Endothelial cell of umbilical vein (primary cell): ENCODE results near the gene OR52E5. TPM values are rescaled to one million over a fixed set of nuclear protein-coding genes. Genes with fewer than 3 reads are reported as not detected.

ENCODE experiments used
- BruUV-seq: library from RNA; stranded (reverse); fragments of 400-500 nt; replicated peaks from 2 replicates; lab custom pipeline; 2021; lab: Mats Ljungman, UMichigan
- CTCF ChIA-PET: fragments of 300-600, 350-600 bp; sonication (Branson Sonifier 250); formaldehyde crosslinking; loops from one replicate; lab custom pipeline; 2021; ENCODE audit warnings: antibody characterized with exemption, inconsistent platforms; lab: Charles Lee
- POLR2A ChIA-PET: fragments of 300-600, 350-600 bp; sonication (Branson Sonifier 250); formaldehyde crosslinking; loops from one replicate; lab custom pipeline; 2021; ENCODE audit warnings: antibody characterized with exemption, inconsistent platforms; lab: Charles Lee
- DNase-seq: peaks from one replicate; pipeline ENCODE4 v3.0.0-alpha.2; 2011; ENCODE audit warnings: low read depth, low spot score
- FAIRE-seq: peaks from 2 replicates; lab custom pipeline; 2011; peaks lifted over from hg19 to GRCh38; lab: Jason Lieb, UNC
- H2AFZ ChIP-seq: 2 replicates; pipeline ENCODE4 v1.6.0; 2012; ENCODE audit warnings: low read depth, low read length, control low read depth, inconsistent platforms
- H3K27ac ChIP-seq: 2 replicates; pipeline ENCODE4 v1.5.1; 2011; ENCODE audit warnings: low read depth, mild to moderate bottlenecking, control low read depth, low read length, moderate library complexity; ENCODE audit not compliant: insufficient read depth
- H3K27me3 ChIP-seq, 2 experiments: 2 replicates each; pipeline versions ENCODE4 v1.6.0 to v1.6.1; 2011; ENCODE audit warnings: low read length in 2 of 2, mixed read lengths in 1 of 2; ENCODE audit not compliant: control insufficient read depth in 2 of 2, insufficient read depth in 2 of 2
- H3K36me3 ChIP-seq, 2 experiments: 2 replicates in 1 of 2; 3 replicates in 1 of 2; pipeline ENCODE4 v1.5.1; 2011; ENCODE audit warnings: low read length in 2 of 2, mild to moderate bottlenecking in 1 of 2, moderate library complexity in 1 of 2; ENCODE audit not compliant: control insufficient read depth in 2 of 2, insufficient read depth in 2 of 2; ENCODE audit errors: extremely low read depth in 1 of 2
- H3K4me1 ChIP-seq: 3 replicates; pipeline ENCODE4 v1.5.1; 2011; ENCODE audit warnings: mild to moderate bottlenecking, low read length; ENCODE audit not compliant: control insufficient read depth, insufficient read depth; ENCODE audit errors: extremely low read depth
- H3K4me2 ChIP-seq: 2 replicates; pipeline ENCODE4 v1.6.1; 2011; ENCODE audit warnings: low read length, control low read depth, mixed read lengths; ENCODE audit not compliant: insufficient read depth
- H3K4me3 ChIP-seq, 3 experiments: fragments of 200-600 bp in 1 of 3; sonication (generic), shearing (Covaris generic) in 1 of 3; replicated peaks in 1 of 3; 2 replicates each; pipeline ENCODE4 v1.5.1; 2011 to 2016; ENCODE audit warnings: control low read depth in 3 of 3, low read length in 3 of 3, mild to moderate bottlenecking in 2 of 3, inconsistent platforms in 1 of 3, low read depth in 1 of 3, moderate library complexity in 1 of 3; ENCODE audit not compliant: insufficient read depth in 1 of 3
- H3K79me2 ChIP-seq: 2 replicates; pipeline ENCODE4 v1.6.0; 2012; ENCODE audit warnings: low read length, inconsistent platforms; ENCODE audit not compliant: control insufficient read depth, insufficient read depth
- H3K9ac ChIP-seq: replicated peaks from 2 replicates; pipeline ENCODE3; 2011; ENCODE audit warnings: low read length, control low read depth; ENCODE audit not compliant: insufficient read depth; ENCODE audit errors: extremely low read depth
- H3K9me1 ChIP-seq: replicated peaks from 3 replicates; pipeline ENCODE4 v1.6.0; 2011; ENCODE audit warnings: mild to moderate bottlenecking, low read length; ENCODE audit not compliant: control insufficient read depth, insufficient read depth; ENCODE audit errors: extremely low read depth
- H3K9me3 ChIP-seq: replicated peaks from 2 replicates; pipeline ENCODE4 v1.5.1; 2012; ENCODE audit warnings: low read length, inconsistent platforms; ENCODE audit not compliant: control insufficient read depth, insufficient read depth
- H4K20me1 ChIP-seq: replicated peaks from 2 replicates; pipeline ENCODE3; 2011; ENCODE audit warnings: mild to moderate bottlenecking, low read length; ENCODE audit not compliant: control insufficient read depth, insufficient read depth; ENCODE audit errors: extremely low read depth
- EZH2 ChIP-seq: IDR thresholded peaks from 2 replicates; pipeline ENCODE4 v1.6.1; 2012; ENCODE audit warnings: borderline replicate concordance, low read depth, mild to moderate bottlenecking, moderate library complexity, low read length, inconsistent platforms; ENCODE audit not compliant: severe bottlenecking
- FOS ChIP-seq: IDR thresholded peaks from 2 replicates; pipeline ENCODE4 v1.6.1; 2011; ENCODE audit warnings: mild to moderate bottlenecking, low read length, moderate library complexity, borderline replicate concordance; ENCODE audit not compliant: insufficient read depth
- GATA2 ChIP-seq: IDR thresholded peaks from 2 replicates; pipeline ENCODE4 v1.7.0; 2011; ENCODE audit warnings: low read depth, mild to moderate bottlenecking, moderate library complexity, mixed read lengths, low read length; ENCODE audit not compliant: insufficient read length, insufficient read depth
- JUN ChIP-seq: IDR thresholded peaks from 2 replicates; pipeline ENCODE4 v1.6.1; 2011; ENCODE audit warnings: borderline replicate concordance, low read depth; ENCODE audit not compliant: insufficient read length, insufficient read depth
- MAX ChIP-seq: IDR thresholded peaks from 2 replicates; pipeline ENCODE4 v1.6.1; 2011; ENCODE audit not compliant: insufficient read depth, insufficient read length
- MYC ChIP-seq: IDR thresholded peaks from one replicate; pipeline ENCODE4 v1.6.1; 2011; ENCODE audit warnings: mild to moderate bottlenecking, low read depth, low read length
- POLR2A ChIP-seq: IDR thresholded peaks from 2 replicates; pipeline ENCODE4 v1.6.1; 2012; ENCODE audit warnings: low read depth, mild to moderate bottlenecking, control low read depth, low read length
- POLR2AphosphoS5 ChIP-seq: IDR thresholded peaks from 2 replicates; pipeline ENCODE4 v1.6.1; 2012; ENCODE audit warnings: low read depth, mild to moderate bottlenecking, control low read depth, low read length, moderate library complexity; ENCODE audit not compliant: insufficient read depth
- dilution Hi-C: fragments of 300-500 bp; cut with MboI; formaldehyde crosslinking; loops from one replicate; pipeline ENCODE4 v1.15.0; 2019; ENCODE audit warnings: low sequenced_read_pairs; ENCODE audit not compliant: extremely low pct_ligation_motif_present
- intact Hi-C: fragments of 100-400 bp; cut with micrococcal nuclease; formaldehyde crosslinking; loops from one replicate; pipeline ENCODE4 v1.10.0; 2022
- polyA plus RNA-seq, 4 experiments: library from polyadenylated mRNA; depleted of rRNA in 3 of 4; stranded (reverse) in 3 of 4; unstranded in 1 of 4; fragments of >200 nt; gene quantifications; 2 replicates each; pipeline versions ENCODE4 v1.2.1 to v1.2.3, GENCODE V29; 2011 to 2012; ENCODE audit warnings: missing spikeins in 1 of 4
- total RNA-seq: library from RNA; stranded (reverse); gene quantifications from 2 replicates; pipeline ENCODE4 v1.2.3, GENCODE V29; 2021
- TF ChIP-seq, protein P1 (sequence below), 2 donors: IDR thresholded peaks; 1 replicate in 1 of 2; 2 replicates in 1 of 2; pipeline ENCODE4 v1.5.1; 2011; ENCODE audit warnings: low read length in 2 of 2, mild to moderate bottlenecking in 2 of 2, moderate library complexity in 2 of 2, control low read depth in 1 of 2, inconsistent platforms in 1 of 2, low read depth in 1 of 2; ENCODE audit not compliant: insufficient read depth in 1 of 2; ENCODE audit errors: extremely low read depth in 1 of 2

Gene OR52E5
- total and polyA plus RNA-seq, 2 donors (not counting 3 experiments of a cell fraction or from before 2014, with no cell fraction given), result not detected

DNA sequence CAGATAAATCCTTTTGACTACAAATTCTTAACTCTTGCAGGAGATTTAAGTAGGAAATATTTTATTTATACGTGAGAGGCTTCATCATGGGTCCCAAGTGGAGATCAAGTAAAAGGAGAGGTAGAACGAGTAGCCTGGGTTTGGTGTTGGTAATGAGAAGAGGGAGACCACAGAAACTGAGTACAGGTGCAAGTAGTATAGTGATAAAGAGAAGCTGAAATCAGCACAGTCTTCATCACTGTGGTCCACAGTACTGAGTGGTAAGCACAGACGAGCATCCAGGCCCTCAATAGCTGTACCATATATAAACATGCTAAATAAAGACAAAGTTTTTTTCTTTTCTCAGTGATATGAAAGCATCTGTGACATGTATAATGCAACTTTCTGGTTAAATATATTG lies 5.8 kb upstream of the OR52E5 start:
- Histone ChIP-seq H3K9ac (no peak overlapping the region), H3K4me2 (no peak overlapping the region), H3K4me3 (no peak overlapping the region), H3K9me1 (no peaks in the 10 kb centered on the region), H4K20me1 (no peaks in the 10 kb centered on the region), H3K9me3 (no peaks in the 10 kb centered on the region), H3K4me1 (no peaks in the 10 kb centered on the region), H2AFZ (no peak overlapping the region), H3K27me3 (no peaks in the 10 kb centered on the region), H3K27ac (no peak overlapping the region), H3K36me3 (no peaks in the 10 kb centered on the region), H3K79me2 (no peaks in the 10 kb centered on the region)
- BruUV-seq, result no TSS peak
- ChIA-PET CTCF (interaction anchor here (1.0 kb wide), 1 partner anchor 476 kb away, joined by 3 read pairs; no protein-coding TSS in a partner anchor), POLR2A (no interaction called here)
- DNase-seq, result no peak
- intact Hi-C loops (no loop called here), dilution Hi-C loops (no loop called here)
- TF ChIP-seq FOS (no peak), MYC (no peak), GATA2 (no peak), JUN (no peak), MAX (no peak), EZH2 (no peak), POLR2AphosphoS5 (no peak), POLR2A (no peak)
- TF ChIP-seq, protein P1, sequence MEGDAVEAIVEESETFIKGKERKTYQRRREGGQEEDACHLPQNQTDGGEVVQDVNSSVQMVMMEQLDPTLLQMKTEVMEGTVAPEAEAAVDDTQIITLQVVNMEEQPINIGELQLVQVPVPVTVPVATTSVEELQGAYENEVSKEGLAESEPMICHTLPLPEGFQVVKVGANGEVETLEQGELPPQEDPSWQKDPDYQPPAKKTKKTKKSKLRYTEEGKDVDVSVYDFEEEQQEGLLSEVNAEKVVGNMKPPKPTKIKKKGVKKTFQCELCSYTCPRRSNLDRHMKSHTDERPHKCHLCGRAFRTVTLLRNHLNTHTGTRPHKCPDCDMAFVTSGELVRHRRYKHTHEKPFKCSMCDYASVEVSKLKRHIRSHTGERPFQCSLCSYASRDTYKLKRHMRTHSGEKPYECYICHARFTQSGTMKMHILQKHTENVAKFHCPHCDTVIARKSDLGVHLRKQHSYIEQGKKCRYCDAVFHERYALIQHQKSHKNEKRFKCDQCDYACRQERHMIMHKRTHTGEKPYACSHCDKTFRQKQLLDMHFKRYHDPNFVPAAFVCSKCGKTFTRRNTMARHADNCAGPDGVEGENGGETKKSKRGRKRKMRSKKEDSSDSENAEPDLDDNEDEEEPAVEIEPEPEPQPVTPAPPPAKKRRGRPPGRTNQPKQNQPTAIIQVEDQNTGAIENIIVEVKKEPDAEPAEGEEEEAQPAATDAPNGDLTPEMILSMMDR (IDR thresholded peaks at IDR 0.05; ENCODE audit: extremely low read depth in 1 of 2, insufficient read depth in 1 of 2, low read depth in 1 of 2, low read length in 2 of 2), result no peak
- no peak for FAIRE-seq
